Activated T-cell treated with anti-CD3 and anti-CD28 coated beads for 24 hours (primary cell): ENCODE results near the gene DUSP22.

Source experiments
- DNase-seq: peaks from one replicate; pipeline ENCODE4 v3.0.0-alpha.2; 2020; ENCODE audit warnings: low read depth

Gene DUSP22

GRCh38 chr6:296151-297122 is 4.2 kb downstream of the DUSP22 start:
- DNase-seq: no peak

DNA sequence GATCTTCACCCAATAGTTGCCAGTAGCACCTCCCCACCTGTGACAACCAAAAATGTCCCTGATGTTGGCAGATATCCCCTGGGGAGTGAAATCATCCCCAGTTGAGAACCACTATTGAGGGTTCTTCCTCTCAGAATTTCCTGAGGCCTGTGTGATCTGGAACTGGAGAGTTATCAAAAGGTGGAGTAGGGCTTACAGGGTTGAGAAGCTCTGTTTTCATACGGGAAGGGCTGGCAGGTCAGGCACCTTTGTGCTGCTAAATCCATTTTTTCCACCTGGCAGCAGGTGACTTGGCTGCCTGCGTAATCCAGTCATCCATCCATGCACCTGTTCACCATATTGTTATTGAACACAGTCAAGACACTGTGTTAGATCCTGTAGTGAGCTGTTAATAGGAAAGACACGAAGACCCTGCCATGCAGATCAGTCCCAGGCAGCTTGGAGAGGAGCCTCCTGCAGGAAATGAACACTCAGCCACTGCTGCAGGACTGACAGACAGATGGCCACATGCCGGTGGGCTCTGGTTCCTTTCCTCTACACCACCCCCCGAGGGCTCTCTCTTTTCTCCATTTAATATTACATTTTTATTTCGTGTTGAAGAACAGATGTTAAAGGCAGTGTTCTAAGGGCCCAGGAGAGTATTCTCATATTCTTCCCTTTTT is 5.4 kb downstream of the DUSP22 start:
- no peak for DNase-seq

- no peak for DNase-seq
Observed at GRCh38 chr6:298233-299103, 6.2 kb downstream of the DUSP22 start.

- no peak for DNase-seq
Observed at GRCh38 chr6:299104-299980, 7.1 kb downstream of the DUSP22 start.

GRCh38 chr6:300026-300425 is 7.7 kb downstream of the DUSP22 start:
- DNase-seq: no peak

- DNase-seq: no peak
Observed at GRCh38 chr6:300494-301198, 8.4 kb downstream of the DUSP22 start.

DNA sequence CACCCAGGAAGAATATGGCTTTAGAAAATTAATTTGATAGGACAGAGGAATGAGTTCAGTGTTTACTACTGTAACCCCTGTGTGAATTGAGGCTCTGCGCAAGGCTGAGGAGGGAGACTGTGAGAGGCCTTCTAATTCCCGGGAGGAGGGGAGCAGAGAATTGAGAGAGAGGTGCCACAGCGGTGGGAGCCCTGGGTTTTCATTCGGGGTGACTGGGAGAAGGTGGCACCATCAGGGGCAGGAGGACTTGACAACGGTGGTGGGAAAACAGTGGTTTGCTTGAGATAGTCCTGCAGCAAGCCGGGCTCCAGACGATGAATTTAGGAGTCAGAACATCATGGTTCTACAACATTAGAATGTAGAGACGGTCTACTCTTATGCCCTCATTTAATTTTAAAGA is 9.2 kb downstream of the DUSP22 start:
- no peak for DNase-seq

DNA sequence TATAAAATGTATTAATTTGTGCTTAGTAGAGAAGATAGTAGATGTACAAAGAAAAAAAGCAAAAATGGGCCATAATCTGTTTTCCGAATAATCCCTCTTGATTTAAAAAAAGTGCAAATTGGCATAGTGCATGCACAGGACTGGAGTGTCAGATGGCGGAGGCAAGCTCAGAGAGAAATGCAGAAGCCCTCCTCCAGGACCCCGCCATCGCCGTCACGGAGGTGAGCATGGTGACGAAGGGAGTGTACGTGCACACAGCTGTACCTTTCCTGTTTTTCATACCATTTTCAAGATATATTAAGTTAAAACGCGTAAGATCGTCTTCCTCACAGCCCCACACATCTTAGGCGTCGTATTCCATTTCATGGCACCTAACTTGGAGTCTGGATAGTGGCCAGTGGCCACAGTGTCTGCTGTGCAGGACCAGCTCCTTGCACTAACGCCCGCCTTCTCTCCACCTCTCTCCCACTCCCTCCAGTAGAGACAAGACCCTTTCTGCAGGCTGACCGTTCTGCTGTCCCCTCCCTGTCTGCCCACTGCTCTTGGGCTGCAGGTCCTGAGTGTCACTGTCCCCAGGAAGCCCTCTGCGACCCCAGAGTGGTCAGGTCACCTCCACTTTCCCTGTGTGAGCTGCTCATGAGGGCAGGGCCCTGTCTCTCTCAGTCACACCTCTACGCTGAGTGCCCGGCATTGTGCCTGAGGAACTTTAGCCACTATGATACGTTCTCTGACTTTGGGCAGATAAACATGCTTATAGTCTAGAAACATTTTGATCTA is 9.8 kb downstream of the DUSP22 start:
- no peak for DNase-seq

- no peak for DNase-seq
Observed at GRCh38 chr6:302760-303159, 10.5 kb downstream of the DUSP22 start.

- no peak for DNase-seq
Observed at GRCh38 chr6:303263-303662, 11.0 kb downstream of the DUSP22 start.

GRCh38 chr6:303948-304558 is 11.8 kb downstream of the DUSP22 start:
- DNase-seq: no peak

DNA sequence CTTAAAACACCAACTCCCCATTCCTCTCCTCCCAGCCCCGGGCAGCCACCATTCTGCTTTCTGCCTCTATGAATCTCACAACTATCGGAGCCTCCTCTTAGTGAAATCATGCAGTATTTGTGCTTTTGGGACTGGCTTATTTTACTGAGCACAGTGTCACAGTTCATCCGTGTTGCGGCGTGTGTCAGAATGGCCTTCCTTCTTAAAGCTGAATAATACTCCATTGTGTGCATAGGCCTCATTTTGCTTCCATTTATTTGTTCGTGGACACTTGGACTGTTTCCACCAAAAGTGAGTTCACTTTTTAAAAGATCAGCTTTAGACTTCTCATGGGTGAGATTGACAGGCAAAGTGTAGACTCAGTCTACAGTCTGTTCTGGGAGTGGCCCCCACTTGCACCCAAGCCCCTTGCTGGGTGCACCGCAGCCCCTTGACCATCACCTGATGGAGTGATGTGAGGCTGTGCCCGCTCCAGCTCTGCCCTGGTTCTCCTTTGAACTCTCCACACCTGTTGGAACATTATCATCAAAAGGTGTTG is 12.6 kb downstream of the DUSP22 start:
- DNase-seq: no peak

GRCh38 chr6:305371-306206 is 13.3 kb downstream of the DUSP22 start:
- no peak for DNase-seq

- no peak for DNase-seq
Observed at GRCh38 chr6:306641-307061, 14.4 kb downstream of the DUSP22 start.

- no peak for DNase-seq
Observed at GRCh38 chr6:307065-307814, 15.0 kb downstream of the DUSP22 start.

DNA sequence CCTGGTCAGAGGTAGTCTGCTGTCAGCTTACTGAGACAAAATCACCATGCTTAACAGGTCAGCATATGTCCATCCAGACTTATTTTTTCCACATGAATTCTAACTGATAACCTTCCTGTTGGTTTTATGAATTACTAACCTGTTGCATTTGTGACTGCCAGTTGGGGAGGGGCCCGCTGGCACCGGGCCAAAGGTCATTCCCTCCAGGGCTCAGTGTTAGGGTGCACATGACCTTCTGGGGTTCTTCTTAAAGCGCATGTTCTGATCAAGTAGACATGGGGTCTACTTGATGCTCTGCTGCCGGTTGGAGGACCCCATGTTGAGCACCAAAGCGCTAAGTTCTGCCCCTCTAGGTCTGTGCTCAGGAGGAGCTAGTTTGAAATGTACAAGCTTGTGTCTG is 15.6 kb downstream of the DUSP22 start:
- no peak for DNase-seq

GRCh38 chr6:308307-308706 is 16.0 kb downstream of the DUSP22 start:
- DNase-seq: no peak

DNA sequence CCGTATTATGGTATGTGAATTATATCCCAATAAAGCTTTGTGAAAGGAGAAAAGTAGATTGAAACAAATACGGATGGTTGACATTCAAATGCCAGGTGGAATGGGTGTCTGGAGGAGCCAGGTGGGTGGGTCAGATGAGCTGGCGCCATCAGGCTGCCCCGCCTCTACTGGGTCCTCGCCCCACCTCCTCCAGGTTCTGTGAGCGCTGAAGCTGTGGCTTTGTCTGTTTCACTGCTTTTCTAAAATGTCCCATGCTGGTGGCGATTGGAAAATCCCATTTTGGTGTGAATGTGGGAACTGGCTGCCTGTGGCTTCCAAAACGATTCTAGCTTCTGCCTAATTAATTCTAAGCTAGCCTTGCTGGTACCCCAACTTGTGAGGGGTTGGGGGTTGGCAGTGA is 16.5 kb downstream of the DUSP22 start:
- no peak for DNase-seq
